ENCODE results near the gene NOB1.

NOB1 gene

GRCh38 chr16:69727916-69728270 is 26.8 kb downstream of the NOB1 start:
- H3K9me3 ChIP-seq: no peaks in the 10 kb centered on the region
- TF ChIP-seq CTCF (IDR thresholded peaks at IDR 0.05): no peak
- H3K4me3 ChIP-seq (ENCODE audit: low read depth in 1 of 2, low read length in 1 of 2): no peak overlapping the region
- H3K27me3 ChIP-seq: peaks cover 52% of the 10 kb centered on the region
- peaks cover 22 to 23% of the 10 kb centered on the region in 2 experiments for H3K4me1 ChIP-seq (ENCODE audit: control insufficient read depth in 1 of 2, insufficient read depth in 1 of 2, low read depth in 1 of 2, low read length in 1 of 2)
- no peak overlapping the region for H3K27ac ChIP-seq
- H3K36me3 ChIP-seq: no peaks in the 10 kb centered on the region

GRCh38 chr16:69726313-69727060 is 28.2 kb downstream of the NOB1 start, which contains the start of gene NQO1:
Gene NQO1 (minus strand): TSS chr16:69726560. CDS start chr16:69726439, 121 bp downstream.
- H3K27ac ChIP-seq: peak within 1 kb of the TSS; percentile 50
- TF ChIP-seq CTCF (IDR thresholded peaks at IDR 0.05): no peak
- H3K36me3 ChIP-seq: no peaks in the 10 kb centered on the region
- H3K4me3 ChIP-seq (ENCODE audit: low read depth in 1 of 2, low read length in 1 of 2): peak within 1 kb of the TSS; percentile 53 to 61
- H3K4me1 ChIP-seq (ENCODE audit: control insufficient read depth in 1 of 2, insufficient read depth in 1 of 2, low read depth in 1 of 2, low read length in 1 of 2): peaks cover 22 to 23% of the 10 kb centered on the region in 2 experiments
- H3K27me3 ChIP-seq: peaks cover 52% of the 10 kb centered on the region
- H3K9me3 ChIP-seq: no peaks in the 10 kb centered on the region

GRCh38 chr16:69725480-69726312 is 29.0 kb downstream of the NOB1 start:
- Histone ChIP-seq H3K9me3 (no peaks in the 10 kb centered on the region), H3K27me3 (peaks cover 52% of the 10 kb centered on the region), H3K27ac (no peak overlapping the region), H3K36me3 (no peaks in the 10 kb centered on the region), H3K4me3 (ENCODE audit: low read depth in 1 of 2, low read length in 1 of 2) (peak overlapping the region; percentile 53 to 61), H3K4me1 (ENCODE audit: control insufficient read depth in 1 of 2, insufficient read depth in 1 of 2, low read depth in 1 of 2, low read length in 1 of 2) (peaks cover 22 to 23% of the 10 kb centered on the region in 2 experiments)
- TF ChIP-seq CTCF (IDR thresholded peaks at IDR 0.05): no peak

GRCh38 chr16:69724981-69725479 is 29.7 kb downstream of the NOB1 start:
- Histone ChIP-seq H3K4me3 (ENCODE audit: low read depth in 1 of 2, low read length in 1 of 2) (no peak overlapping the region), H3K36me3 (no peaks in the 10 kb centered on the region), H3K4me1 (ENCODE audit: control insufficient read depth in 1 of 2, insufficient read depth in 1 of 2, low read depth in 1 of 2, low read length in 1 of 2) (peaks cover 22 to 23% of the 10 kb centered on the region in 2 experiments), H3K9me3 (no peaks in the 10 kb centered on the region), H3K27me3 (peaks cover 52% of the 10 kb centered on the region), H3K27ac (no peak overlapping the region)
- no peak for TF ChIP-seq CTCF (IDR thresholded peaks at IDR 0.05)

- Histone ChIP-seq H3K4me1 (ENCODE audit: control insufficient read depth in 1 of 2, insufficient read depth in 1 of 2, low read depth in 1 of 2, low read length in 1 of 2) (peaks cover 22 to 23% of the 10 kb centered on the region in 2 experiments), H3K27me3 (peaks cover 52% of the 10 kb centered on the region), H3K27ac (no peak overlapping the region), H3K4me3 (ENCODE audit: low read depth in 1 of 2, low read length in 1 of 2) (no peak overlapping the region), H3K9me3 (no peaks in the 10 kb centered on the region), H3K36me3 (no peaks in the 10 kb centered on the region)
- TF ChIP-seq CTCF (IDR thresholded peaks at IDR 0.05): no peak
These were observed 30.3 kb downstream of the NOB1 start for GRCh38 chr16:69724414-69724873.

Measured in neutrophil (primary cell).